ENCODE measurements around the gene CCNL2. TPM values are rescaled to one million over a fixed set of nuclear protein-coding genes. Genes with fewer than 3 reads are reported as not detected.
"Not testable (repeated sequence)": the region's sequence is repeated elsewhere in the genome, so short reads cannot be mapped to it uniquely, and the experiment has no call there.

CCNL2 gene
- total RNA-seq (2014; rRNA removed; shearing (Covaris generic)), result 124 and 196 TPM in 2 replicates

- Histone ChIP-seq H3K4me3 (peak within 1 kb of the TSS; percentile 89), H3K4me1 (peaks cover 14% of the 10 kb centered on the region), H3K27ac (peak within 1 kb of the TSS; percentile 52), H3K27me3 (no peaks in the 10 kb centered on the region), H3K9me3 (replicated peaks) (no peaks in the 10 kb centered on the region), H3K36me3 (peaks cover 60% of the 10 kb centered on the region)
- peak; percentile 99 to 100 for DNase-seq
Measured at GRCh38 chr1:1399187-1399871, at the start of gene CCNL2. CCNL2 (minus strand) TSS chr1:1399335; CDS start chr1:1399306, 29 bp downstream.

GRCh38 chr1:1446631-1447030 is 47.5 kb upstream of the CCNL2 start:
- not testable (repeated sequence) for H3K36me3 ChIP-seq; H3K4me3 ChIP-seq; DNase-seq; H3K4me1 ChIP-seq; H3K27ac ChIP-seq; H3K9me3 ChIP-seq (replicated peaks)
- peaks cover 32% of the 10 kb centered on the region; the same call in 1 of the 2 replicates for H3K27me3 ChIP-seq

GRCh38 chr1:1442069-1442770 is 43.1 kb upstream of the CCNL2 start:
- DNase-seq, result no peak

GRCh38 chr1:1441002-1441888 is 42.1 kb upstream of the CCNL2 start:
- H3K27me3 ChIP-seq, result peaks cover 8% of the 10 kb centered on the region; the same call in 1 of the 2 replicates
- peak; percentile 78 to 90 for DNase-seq
- H3K27ac ChIP-seq, result no peak overlapping the region
- peaks cover 17% of the 10 kb centered on the region for H3K4me1 ChIP-seq
- no peaks in the 10 kb centered on the region for H3K9me3 ChIP-seq (replicated peaks)
- no peaks in the 10 kb centered on the region for H3K36me3 ChIP-seq
- H3K4me3 ChIP-seq, result peak overlapping the region; percentile 16

More at GRCh38 chr1:1442069-1442770, 43.1 kb upstream of the CCNL2 start:
- peaks cover 17% of the 10 kb centered on the region for H3K4me1 ChIP-seq
- H3K9me3 ChIP-seq (replicated peaks), result no peaks in the 10 kb centered on the region
- no peak overlapping the region for H3K27ac ChIP-seq
- H3K27me3 ChIP-seq, result peaks cover 8% of the 10 kb centered on the region; the same call in 1 of the 2 replicates
- no peak overlapping the region for H3K4me3 ChIP-seq
- H3K36me3 ChIP-seq, result no peaks in the 10 kb centered on the region

DNA sequence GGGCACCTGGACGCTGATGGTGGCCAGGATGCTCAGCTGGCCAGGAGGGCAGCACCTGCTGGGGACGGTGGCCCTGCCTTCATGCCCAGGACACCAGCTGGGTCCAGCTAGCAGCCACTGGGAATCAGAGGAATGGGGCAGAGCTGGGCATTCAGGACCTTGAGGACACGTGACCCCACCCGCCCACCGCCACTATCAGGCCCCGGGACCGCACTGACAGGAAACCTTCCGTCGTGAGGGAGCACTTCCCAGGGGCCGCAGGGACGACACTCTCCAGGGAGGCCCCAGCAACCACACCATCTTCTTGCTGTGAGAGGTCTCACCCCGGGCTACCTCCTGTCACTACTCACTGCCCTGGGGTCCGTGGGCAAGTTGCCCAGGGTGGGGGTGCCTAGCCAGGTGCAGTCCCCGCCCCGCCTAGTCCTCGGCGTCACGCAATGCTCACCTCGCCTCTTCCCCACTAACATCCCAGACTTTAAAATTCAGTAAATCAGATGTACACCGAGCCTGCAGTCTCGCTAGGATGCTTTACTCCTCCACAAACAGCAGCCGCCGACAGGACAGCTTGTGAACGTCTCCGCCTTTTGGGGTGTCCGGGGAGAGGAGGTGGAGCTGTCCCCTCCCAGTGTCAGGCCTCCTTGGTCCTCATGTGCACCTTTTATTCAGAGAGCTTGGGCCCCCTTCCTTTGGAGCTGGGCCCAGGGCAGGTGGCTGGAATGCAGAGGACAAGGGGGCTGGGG is 41.3 kb upstream of the CCNL2 start:
- peaks cover 8% of the 10 kb centered on the region; the same call in 1 of the 2 replicates for H3K27me3 ChIP-seq
- peak overlapping the region; percentile 16; the same call in 1 of the 2 replicates for H3K4me3 ChIP-seq
- DNase-seq, result no peak
- no peaks in the 10 kb centered on the region for H3K36me3 ChIP-seq
- H3K9me3 ChIP-seq (replicated peaks), result no peaks in the 10 kb centered on the region
- H3K4me1 ChIP-seq, result peaks cover 17% of the 10 kb centered on the region
- no peak overlapping the region for H3K27ac ChIP-seq

- no peak for DNase-seq
- Histone ChIP-seq H3K27me3 (peaks cover 8% of the 10 kb centered on the region; the same call in 1 of the 2 replicates), H3K9me3 (replicated peaks) (no peaks in the 10 kb centered on the region), H3K36me3 (no peaks in the 10 kb centered on the region), H3K4me3 (no peak overlapping the region), H3K27ac (no peak overlapping the region), H3K4me1 (peaks cover 21% of the 10 kb centered on the region)
Measured at GRCh38 chr1:1439546-1440261, 40.6 kb upstream of the CCNL2 start.

- no peaks in the 10 kb centered on the region for H3K9me3 ChIP-seq (replicated peaks)
- DNase-seq, result no peak
- H3K27ac ChIP-seq, result no peak overlapping the region
- no peak overlapping the region for H3K4me3 ChIP-seq
- peaks cover 27% of the 10 kb centered on the region for H3K4me1 ChIP-seq
- H3K36me3 ChIP-seq, result no peaks in the 10 kb centered on the region
- peaks cover 8% of the 10 kb centered on the region; the same call in 1 of the 2 replicates for H3K27me3 ChIP-seq
Measured at GRCh38 chr1:1438531-1439381, 39.6 kb upstream of the CCNL2 start.

DNA sequence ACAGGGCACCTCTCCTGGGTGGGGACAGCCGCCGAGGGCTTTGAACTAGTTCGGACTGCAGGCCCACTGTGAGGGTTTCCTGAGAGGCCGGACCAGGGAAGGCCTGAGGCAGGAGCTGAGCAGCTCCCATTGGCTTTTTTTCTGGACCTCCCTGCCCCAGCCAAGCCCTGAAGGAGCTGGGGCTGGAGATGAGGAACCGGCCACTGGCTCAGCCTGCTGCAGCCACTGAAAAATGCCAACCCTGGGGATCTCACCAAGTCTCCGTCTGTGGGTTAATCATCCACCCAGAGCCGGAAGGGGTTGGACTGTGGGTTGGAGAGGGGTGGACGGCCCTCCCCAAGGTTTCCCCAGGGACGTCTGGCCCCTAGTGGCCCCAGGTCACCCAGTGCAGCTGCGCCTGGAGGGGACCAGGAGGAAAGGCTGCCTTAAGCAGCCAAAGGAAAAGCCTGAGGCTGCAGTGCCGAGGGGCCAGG is 38.8 kb upstream of the CCNL2 start:
- no peaks in the 10 kb centered on the region for H3K36me3 ChIP-seq
- peaks cover 34% of the 10 kb centered on the region for H3K4me1 ChIP-seq
- no peaks in the 10 kb centered on the region for H3K9me3 ChIP-seq (replicated peaks)
- H3K27ac ChIP-seq, result no peak overlapping the region
- H3K27me3 ChIP-seq, result peaks cover 8% of the 10 kb centered on the region; the same call in 1 of the 2 replicates
- H3K4me3 ChIP-seq, result no peak overlapping the region
- DNase-seq, result peak; percentile 62 to 71

GRCh38 chr1:1437033-1437903 is 38.1 kb upstream of the CCNL2 start:
- H3K36me3 ChIP-seq, result no peaks in the 10 kb centered on the region
- no peak overlapping the region for H3K4me3 ChIP-seq
- no peaks in the 10 kb centered on the region for H3K9me3 ChIP-seq (replicated peaks)
- H3K4me1 ChIP-seq, result peaks cover 37% of the 10 kb centered on the region
- DNase-seq, result no peak
- no peak overlapping the region for H3K27ac ChIP-seq
- peaks cover 3% of the 10 kb centered on the region; the same call in 1 of the 2 replicates for H3K27me3 ChIP-seq

DNA sequence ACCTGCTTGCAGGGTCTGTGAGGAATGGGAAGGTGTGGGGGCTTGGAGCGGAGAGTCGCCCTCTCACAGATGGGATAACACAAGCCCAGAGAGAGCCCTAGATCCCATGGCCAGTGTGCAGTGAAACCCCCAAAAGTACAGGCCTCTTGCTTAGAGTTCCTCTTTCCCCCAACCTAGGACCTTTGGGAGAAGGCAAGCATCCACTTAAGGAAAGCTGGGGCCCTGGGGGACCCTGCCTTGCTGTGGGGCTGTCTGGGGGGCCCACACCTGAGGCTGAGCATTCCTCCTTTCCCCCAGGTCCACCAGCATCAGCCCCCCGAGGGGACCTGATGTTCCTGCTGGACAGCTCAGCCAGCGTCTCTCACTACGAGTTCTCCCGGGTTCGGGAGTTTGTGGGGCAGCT is 37.5 kb upstream of the CCNL2 start:
- no peaks in the 10 kb centered on the region for H3K9me3 ChIP-seq (replicated peaks)
- no peaks in the 10 kb centered on the region for H3K36me3 ChIP-seq
- H3K27me3 ChIP-seq, result no peaks in the 10 kb centered on the region
- DNase-seq, result no peak
- H3K27ac ChIP-seq, result no peak overlapping the region
- H3K4me3 ChIP-seq, result no peak overlapping the region
- peaks cover 42% of the 10 kb centered on the region for H3K4me1 ChIP-seq

DNA sequence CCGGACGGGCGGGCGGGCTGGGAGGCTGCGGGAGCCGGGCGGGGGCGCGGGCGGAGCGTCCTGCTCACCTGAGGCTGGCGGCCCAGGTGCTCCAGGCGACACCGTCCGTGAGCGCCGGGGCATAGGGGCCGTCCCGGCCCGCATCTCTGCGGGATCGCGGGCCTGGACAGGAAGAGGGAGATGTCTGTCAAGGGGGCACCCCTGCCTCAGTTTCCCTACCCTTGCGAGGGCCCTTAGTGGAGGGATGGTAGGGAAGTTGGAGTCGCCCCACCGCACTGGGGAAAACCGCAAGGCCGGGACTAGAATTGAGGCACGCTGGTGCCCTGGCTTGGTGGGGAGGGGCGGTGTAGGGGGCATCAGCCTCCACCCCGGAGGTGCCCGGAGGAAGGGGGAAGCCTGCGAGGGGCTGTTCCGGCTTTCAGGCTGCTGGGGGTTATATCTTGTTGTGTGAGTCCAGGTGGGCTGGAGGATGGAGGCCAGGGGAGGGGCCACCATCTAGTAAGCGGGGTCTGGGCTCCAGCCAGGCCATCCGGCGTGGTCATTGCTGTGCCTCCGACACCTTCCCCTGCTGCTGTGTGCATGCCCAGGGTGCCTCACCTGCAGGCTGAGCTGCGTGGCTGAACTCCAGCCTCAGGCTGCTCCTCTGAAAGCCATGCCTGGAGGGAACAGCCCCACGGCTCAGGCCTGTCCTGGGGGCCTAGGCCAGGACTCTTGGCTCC is 36.9 kb upstream of the CCNL2 start:
- H3K36me3 ChIP-seq, result no peaks in the 10 kb centered on the region
- H3K4me1 ChIP-seq, result peaks cover 42% of the 10 kb centered on the region
- DNase-seq, result no peak
- H3K4me3 ChIP-seq, result no peak overlapping the region
- H3K27me3 ChIP-seq, result no peaks in the 10 kb centered on the region
- H3K27ac ChIP-seq, result no peak overlapping the region
- H3K9me3 ChIP-seq (replicated peaks), result no peaks in the 10 kb centered on the region

Data from SJCRH30 (cell line).